ENCODE results near the gene LAMA2.

Gene LAMA2

DNA sequence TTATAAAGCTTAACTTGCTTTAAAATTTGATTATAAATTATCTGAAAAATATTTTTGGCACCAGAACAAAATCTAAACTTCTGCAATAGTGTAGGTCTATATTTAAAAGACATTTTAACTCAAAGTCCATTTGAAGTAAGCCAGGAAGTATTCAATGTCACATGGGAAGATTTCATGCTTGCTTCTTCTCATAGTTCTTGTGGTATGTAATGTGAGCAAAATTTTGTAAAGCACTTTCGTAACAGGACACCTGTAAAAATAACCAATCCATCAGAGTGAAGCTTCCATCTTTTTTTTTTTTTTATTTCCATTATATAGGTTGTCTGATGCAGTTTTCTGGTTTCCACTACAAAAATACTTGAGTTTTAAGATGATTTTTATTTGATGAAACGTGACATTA, 386.1 kb downstream of the LAMA2 start:
- DNase-seq (ENCODE audit: low read depth in 2 of 2): no peak

DNA sequence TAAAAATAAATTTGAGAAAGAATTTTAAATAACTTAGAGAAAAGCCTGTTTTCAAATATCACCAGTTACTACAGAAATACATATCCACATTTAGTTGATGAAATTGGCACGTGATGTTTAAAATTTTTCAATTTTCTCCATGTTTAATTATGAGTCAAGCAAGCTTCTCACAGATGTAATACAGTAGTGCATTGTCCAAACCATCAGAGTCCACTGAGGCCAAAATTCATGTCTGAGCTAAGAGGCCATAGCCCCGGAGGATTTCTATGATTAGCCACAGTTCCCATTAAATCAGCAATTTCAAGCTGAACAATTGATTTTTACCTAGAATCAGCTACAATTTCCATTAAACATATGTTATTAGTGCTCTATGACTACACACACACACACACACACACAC, 387.0 kb downstream of the LAMA2 start:
- DNase-seq (ENCODE audit: low read depth in 2 of 2): no peak

DNA sequence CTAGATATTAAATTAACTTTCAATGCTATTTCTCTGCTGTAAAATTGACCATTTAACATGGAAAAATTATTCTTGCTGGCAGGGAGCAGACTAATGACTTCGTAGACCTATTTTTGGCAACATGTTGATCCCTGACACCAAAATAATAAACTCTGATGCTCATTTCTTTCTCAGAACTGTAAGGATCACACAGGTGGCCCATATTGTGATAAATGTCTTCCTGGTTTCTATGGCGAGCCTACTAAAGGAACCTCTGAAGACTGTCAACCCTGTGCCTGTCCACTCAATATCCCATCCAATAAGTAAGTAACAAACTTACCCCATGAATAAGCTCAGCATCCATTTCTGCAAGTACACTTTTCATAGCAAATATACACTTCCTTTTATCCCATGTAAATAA, 387.5 kb downstream of the LAMA2 start:
- DNase-seq (ENCODE audit: low read depth in 2 of 2): no peak

DNA sequence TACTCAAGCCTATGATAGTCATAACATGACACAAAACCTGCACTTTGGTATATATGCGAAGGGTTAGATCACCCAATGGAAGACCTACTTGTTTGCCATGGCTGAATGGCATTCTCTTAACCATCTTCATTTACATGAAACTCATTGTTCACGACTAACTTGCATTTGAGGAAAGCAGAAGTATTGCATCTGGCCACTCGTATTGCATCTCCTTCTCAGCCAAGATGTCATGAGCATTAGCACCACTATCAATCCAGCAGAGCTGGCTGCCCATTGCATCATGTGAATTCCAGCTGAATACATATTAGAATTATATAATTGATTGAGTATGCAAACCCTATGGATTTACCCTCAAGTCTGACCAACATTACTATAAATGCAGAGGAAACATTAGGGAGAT, 390.2 kb downstream of the LAMA2 start:
- no peak for DNase-seq (ENCODE audit: low read depth in 2 of 2)

DNA sequence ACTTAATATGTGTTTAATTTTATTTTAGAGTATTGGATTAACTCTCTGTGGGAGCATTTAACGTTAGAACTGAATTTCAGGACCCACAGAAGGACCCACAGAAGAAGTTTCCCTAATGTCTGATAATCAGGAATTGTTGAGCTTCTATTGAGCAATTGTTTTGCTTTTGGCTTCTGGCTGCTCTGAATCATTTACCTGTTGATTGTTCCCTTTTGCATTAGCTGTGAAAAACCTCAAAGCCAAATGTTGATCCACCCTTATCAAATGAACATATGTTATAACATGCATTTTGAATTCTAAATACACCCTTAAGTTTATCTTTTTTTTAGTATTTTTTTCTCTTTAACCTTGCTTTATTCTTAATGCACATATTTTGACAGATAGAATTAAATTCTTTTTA, 393.5 kb downstream of the LAMA2 start:
- no peak for DNase-seq (ENCODE audit: low read depth in 2 of 2)

DNA sequence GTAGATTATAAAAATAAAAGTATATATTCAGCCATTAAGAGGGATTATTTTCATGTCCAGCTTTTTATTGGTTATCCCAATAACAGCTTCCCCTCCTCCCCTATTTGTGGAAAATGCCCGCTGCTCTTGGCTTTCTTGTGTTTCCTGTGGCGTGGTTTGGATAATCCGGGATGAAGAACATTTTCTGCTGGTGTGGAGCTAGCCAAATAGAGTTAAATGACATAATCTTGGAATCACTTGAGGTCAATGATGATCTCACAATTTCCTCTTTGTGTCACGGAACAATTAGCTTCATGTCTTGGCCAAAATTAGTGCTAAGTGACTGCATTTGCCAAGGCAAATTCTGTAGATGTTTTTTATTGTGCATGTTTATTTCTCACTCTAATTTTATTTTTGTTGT, 394.0 kb downstream of the LAMA2 start:
- DNase-seq (ENCODE audit: low read depth in 2 of 2): no peak

DNA sequence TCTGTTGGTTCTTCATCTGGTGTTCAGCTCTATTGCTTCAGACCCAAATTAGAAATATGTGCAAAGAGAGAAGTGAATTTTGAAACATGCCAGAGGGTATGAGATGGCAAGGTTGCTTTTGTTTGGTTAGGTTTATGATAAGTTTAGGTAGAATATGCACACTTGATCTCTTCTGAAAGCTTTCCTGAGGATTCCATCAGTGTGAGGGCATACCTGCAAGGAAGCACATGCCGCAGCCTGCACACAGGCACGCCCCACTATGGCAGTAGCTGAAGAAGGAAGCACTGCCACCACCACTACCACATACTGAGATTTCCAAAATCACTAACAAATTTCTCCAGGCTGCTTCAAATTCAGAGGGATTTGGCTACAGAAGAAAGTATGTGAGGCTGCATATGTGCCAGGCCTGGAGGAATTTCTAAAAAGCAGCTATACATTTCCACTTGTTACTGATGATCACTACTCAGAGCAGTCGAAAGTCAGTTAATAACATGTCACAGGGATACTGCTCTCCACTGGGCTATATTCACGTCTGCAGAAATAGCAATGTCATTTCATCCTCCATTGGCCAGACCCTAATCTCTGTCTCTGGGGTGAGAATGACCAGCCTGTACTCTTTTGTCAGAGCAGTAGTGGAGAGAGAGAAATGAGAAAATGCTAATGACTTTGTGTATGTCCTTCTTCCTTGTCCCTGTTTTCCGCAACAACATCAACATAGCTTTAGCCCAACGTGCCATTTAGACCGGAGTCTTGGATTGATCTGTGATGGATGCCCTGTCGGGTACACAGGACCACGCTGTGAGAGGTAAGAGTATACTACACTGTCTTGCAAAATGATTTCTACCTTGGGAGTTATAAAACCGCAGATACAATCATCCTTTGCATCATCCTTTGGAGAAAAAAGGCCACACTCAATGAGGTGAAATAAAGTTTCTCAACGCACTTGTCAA, 396.7 kb downstream of the LAMA2 start:
- no peak for DNase-seq (ENCODE audit: low read depth in 2 of 2)

DNA sequence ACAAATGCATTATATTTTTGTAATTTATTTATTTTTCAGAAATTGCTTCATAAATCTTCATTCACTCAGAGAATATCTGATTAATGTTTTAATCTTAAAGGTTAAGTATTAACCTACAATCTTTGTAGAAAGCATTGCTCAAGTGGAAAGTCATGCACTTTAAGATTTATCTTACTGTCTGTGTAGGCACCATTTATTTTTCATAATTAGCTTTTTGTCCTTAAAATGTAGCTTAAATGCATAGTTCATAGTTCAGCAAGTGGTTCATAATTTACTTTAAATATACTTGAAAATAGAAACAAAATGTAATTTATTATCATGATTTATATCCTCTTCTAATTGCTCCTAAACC, 397.3 kb downstream of the LAMA2 start:
- no peak for DNase-seq (ENCODE audit: low read depth in 2 of 2)

DNA sequence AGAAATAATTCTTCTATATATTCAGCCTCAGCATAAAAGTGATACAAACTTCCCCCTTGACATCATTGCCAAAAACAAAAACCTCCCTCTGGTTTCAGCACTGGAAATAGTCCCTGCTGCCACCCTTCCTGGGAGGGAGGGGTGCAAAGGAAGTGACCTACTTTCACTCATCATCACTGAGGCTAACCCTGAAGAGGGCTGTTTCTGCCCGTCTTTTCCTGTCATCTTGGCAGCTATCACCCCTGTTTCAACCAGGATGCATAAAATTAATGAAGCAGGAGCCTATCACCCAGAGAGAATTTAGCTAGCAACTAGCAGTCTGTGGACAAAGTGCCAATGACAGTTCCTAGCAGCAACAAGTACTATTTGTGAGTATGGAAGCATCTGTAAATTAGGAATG, 397.8 kb downstream of the LAMA2 start:
- DNase-seq (ENCODE audit: low read depth in 2 of 2): peak; percentile 19 to 21

DNA sequence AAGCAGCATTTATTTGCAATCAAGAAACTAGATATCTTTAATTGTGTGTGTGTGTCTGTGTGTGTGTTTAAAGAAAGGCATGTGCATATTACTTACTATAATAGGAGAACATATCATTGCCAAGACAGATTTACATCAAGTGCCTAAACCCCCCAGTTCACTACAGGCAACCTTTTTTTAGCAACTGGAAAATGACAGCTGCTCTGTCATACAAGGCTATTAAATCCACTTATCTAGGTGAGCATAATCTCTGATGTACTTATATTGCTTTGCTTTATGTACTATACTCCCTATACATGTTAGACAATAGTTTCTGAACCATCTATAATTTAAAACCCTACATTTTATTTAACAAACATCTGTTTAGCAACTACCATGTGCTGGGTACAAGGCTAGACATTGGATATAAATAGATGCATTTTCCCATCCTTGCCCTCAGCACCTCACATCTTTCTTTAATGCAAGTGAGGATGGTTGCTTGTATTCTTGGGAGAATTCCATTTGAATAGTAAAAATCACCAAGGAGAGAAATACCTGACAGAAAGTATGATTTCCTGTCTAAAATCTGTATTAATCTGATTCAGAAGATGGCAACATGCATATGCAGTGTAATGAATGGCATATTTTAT, 398.3 kb downstream of the LAMA2 start:
- DNase-seq (ENCODE audit: low read depth in 2 of 2): no peak

DNA sequence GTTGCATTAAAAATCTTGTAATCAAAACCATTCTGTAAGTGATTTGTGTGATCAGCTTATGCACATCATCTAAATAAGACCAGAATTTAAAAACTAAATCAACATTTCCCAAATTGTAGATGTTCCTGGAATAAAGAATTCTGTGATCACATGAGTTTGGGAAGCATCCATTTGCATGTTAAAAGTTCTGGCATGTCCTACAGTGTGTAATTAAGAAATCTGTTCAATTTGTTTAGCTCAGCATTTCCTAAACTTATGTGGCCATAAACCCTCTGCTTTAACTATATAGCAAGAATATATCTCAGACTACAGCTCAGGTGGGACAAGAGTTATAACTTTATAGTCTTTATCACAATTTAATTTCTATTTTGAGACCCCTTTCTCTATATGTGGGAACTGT, 399.1 kb downstream of the LAMA2 start:
- DNase-seq (ENCODE audit: low read depth in 2 of 2): no peak

DNA sequence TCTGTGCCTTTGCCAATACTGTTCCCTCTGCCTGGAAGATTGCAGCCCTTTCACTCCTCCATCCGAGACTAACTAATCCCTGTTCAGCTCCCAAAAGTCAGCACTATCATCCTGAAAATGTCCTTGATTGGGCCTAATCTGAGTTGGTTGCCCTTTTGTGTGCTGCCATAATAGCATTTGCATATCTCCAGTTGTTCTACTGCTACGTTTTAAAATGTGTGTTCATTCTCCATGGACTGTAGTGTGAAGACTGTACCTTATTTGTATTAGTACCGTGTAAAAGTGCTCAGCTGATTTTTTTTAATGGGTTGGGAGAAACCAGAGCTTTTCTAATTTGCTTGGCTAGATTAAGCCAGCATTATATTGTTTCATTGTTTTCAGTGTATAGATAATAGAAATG, 401.3 kb downstream of the LAMA2 start:
- no peak for DNase-seq (ENCODE audit: low read depth in 2 of 2)

DNA sequence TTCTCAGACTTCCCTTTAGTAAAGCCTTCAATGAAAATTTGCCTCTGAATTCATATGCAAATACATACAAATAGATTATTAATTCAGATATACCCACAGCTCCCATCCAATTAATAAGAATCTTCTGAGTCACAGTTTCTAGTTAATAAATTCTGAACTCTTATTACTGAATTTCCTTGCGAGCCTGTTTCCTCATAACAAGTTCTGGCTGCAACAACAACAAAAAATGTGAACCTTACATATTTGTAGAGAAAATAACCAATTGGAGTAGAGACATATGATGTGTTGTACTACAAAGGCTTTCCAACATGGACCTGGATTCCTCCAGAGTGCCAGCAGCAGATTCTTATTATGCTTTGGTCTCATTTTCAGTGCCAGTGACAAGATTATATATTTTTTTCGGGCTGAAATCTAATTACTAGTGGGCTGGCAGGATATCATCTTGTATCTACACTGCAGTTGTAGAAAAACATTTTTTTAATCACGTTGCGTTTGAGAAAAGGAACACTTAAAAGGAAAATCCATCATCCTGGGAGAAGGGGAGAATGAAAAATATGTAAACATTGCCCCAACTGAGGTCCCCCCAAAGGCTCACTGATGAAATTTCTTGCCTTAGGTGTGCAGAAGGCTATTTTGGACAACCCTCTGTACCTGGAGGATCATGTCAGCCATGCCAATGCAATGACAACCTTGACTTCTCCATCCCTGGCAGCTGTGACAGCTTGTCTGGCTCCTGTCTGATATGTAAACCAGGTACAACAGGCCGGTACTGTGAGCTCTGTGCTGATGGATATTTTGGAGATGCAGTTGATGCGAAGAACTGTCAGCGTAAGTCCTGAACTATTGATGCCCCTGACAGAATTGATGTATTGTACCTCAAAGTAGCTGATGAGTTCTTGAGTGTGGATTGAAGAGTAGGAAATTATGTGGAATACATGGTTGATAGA, 404.6 kb downstream of the LAMA2 start:
- no peak for DNase-seq (ENCODE audit: low read depth in 2 of 2)

DNA sequence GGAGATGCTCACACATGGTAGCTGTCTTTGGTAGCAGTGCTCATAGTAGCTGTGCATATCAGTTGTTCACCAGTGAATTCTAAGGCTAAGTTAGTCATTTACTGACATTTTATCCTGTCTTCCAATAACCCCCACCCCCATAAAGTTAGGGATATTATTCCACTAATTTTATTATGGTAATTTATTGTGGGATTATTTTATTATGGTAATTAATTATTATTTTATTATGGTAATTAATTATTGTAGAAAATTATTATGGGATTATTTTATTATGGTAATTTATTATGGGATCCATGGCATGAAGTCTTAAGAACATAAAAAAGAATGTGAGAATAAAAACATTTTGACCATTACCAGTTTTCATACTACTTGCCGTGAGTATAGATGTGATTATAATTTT, 406.5 kb downstream of the LAMA2 start:
- no peak for DNase-seq (ENCODE audit: low read depth in 2 of 2)

DNA sequence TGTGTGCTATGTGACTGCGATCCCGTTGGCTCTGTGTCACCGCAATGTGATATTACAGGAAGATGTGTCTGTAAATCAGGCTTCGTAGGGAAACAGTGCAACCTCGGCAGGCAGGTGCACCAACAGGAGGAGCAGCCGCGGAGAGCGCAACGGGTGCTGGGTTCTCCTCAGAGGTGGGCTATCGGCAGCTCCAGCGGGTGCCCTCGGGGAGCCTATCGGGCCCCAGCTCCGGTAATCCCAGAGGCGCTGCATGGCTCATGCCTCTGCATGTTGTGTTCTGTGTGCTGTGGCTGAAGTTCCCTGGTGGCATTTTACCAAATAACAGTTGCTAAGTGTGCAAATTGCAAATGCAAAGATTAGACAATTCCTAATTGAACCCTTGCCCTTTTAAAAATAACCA, 409.9 kb downstream of the LAMA2 start:
- no peak for DNase-seq (ENCODE audit: low read depth in 2 of 2)

DNA sequence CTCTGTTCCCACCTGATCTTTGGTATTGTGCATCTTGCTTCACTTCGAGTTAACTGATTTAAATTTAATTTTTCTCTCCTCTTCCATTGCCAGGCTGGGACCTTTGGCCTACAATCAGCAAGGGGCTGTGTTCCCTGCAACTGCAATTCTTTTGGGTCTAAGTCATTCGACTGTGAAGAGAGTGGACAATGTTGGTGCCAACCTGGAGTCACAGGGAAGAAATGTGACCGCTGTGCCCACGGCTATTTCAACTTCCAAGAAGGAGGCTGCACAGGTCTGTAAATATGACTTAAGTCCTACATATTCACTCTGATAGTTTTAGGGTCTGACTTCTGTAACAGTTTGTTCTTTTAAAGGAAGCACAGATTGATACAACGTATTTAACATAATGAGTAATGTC, 414.7 kb downstream of the LAMA2 start:
- no peak for DNase-seq (ENCODE audit: low read depth in 2 of 2)

DNA sequence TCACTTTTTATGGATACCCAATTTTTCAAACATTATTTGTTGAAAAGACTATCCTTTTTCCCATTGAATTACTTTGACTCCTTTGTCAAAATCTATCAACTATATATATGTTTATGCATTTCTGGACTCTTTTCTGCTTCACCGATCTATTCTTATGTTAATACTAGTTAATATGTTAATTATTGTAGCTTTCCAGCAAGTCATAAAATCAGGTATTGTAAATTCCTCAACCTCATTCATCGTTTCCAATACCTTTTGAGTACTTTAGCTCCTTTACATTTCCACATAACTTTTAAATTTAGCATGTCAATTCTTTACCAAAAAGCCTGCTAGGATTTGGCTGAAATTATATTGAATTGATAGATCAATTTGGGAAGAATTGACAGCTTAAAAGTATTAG, 419.7 kb downstream of the LAMA2 start:
- no peak for DNase-seq (ENCODE audit: low read depth in 2 of 2)

DNA sequence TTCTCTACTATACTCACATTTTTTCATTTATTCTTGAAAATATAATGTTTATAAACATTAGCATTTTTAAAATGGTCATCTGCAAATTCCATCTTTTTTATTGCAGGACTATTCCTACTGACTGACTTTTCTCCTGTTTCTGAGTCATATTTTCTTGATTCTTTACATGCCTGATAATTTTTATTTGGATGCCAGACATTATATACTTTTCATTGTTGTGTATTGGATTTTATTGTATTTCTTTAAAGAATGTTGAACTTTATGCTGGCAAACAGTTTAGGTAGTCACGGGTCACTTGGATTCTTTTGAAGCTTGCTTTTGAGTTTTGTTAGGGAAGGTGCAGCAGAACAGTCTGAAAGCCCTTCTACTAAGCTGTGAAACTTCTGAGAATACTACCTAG, 423.9 kb downstream of the LAMA2 start:
- DNase-seq (ENCODE audit: low read depth in 2 of 2): no peak

DNA sequence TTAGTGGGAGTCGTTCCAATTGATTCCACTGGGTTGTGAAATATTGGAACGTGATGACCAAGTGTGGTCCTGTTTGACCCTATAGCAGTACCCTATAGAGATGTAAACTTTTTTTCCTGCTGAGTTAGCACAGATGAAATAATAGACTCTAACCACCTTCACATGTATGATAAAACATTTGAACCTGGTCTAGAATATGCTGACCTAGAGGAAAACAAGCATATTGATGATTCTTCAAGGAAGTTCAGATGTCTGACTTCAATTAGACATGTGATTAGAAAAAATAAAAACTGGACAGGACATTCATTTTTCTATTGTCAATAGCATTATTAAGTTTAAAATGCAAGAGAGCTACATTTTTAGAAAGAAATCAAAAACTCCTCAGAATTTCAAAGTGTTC, 424.9 kb downstream of the LAMA2 start:
- no peak for DNase-seq (ENCODE audit: low read depth in 2 of 2)

DNA sequence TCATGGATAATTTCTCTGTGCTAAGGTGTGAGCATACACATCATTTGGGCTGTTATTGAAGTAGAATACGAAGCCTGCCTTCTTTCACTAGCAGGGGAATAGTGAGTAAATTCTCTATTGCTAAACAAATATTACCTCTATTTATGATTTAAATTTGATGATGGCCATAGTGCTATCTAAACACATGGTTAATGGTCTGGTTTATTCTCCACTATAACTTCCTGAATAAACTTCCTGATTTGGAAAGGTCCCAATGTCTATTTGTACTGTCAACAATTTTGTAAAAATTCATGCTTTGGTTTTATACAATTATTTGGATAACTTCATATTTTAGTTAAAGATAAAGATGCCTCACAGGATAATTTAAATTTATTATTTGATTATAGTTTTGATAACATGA, 426.2 kb downstream of the LAMA2 start:
- no peak for DNase-seq (ENCODE audit: low read depth in 2 of 2)

DNA sequence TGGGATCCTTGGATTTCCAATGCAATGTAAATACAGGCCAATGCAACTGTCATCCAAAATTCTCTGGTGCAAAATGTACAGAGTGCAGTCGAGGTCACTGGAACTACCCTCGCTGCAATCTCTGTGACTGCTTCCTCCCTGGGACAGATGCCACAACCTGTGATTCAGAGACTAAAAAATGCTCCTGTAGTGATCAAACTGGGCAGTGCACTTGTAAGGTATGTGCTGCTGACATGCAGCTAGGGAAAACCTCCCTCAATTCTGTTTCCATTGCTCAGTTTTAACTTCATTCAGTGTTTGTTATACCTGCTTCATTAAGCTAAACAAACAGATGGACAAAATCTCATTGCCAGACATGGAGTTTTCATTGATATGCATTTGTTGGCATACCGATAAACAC, 429.9 kb downstream of the LAMA2 start:
- DNase-seq (ENCODE audit: low read depth in 2 of 2): no peak

DNA sequence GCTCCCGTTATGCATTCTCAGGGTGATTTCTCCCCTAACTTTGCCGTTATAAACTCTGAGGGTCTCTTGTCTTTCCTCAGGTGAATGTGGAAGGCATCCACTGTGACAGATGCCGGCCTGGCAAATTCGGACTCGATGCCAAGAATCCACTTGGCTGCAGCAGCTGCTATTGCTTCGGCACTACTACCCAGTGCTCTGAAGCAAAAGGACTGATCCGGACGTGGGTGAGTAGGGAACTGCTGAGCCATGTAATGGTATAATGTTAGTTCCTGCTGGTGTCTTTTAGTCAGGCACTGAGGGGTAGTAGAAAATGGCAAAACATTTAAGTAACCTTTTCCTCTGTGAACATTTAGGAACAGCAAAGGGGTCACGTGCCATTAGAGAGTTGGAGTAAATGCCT, 431.6 kb downstream of the LAMA2 start:
- no peak for DNase-seq (ENCODE audit: low read depth in 2 of 2)
